Activated naive CD4-positive, alpha-beta T cell treated with anti-CD3 and anti-CD28 coated beads for 36 hours (primary cell): ENCODE results near the gene CORO2B. TPM values are rescaled to one million over a fixed set of nuclear protein-coding genes. Genes with fewer than 3 reads are reported as not detected.

Experiments
- CTCF ChIA-PET: fragments of 350-600 bp; sonication (Branson Sonifier 250); formaldehyde crosslinking; loops from one replicate; lab custom pipeline; 2021; ENCODE audit warnings: antibody characterized with exemption; lab: Charles Lee
- DNase-seq: peaks from one replicate; pipeline ENCODE4 v3.0.0-alpha.2; 2020
- H3K27ac Mint-ChIP-seq: one replicate; pipeline ENCODE4 v1.8.0; 2021; ENCODE audit warnings: mild to moderate bottlenecking, mixed read lengths
- H3K27me3 Mint-ChIP-seq: one replicate; pipeline ENCODE4 v1.8.0; 2021; ENCODE audit warnings: low read depth, mixed read lengths
- H3K36me3 Mint-ChIP-seq: one replicate; pipeline ENCODE4 v1.8.0; 2021; ENCODE audit warnings: low read depth, mixed read lengths
- H3K4me1 Mint-ChIP-seq: one replicate; pipeline ENCODE4 v1.8.0; 2021; ENCODE audit warnings: low read depth, mixed read lengths
- H3K4me3 Mint-ChIP-seq: one replicate; pipeline ENCODE4 v1.8.0; 2021; ENCODE audit warnings: mild to moderate bottlenecking, moderate library complexity, mixed read lengths
- H3K9me3 Mint-ChIP-seq: one replicate; pipeline ENCODE4 v1.8.0; 2021; ENCODE audit warnings: mixed read lengths
- intact Hi-C: fragments of 100-400 bp; cut with micrococcal nuclease; formaldehyde crosslinking; loops from one replicate; pipeline ENCODE4 v1.15.1; 2023
- total RNA-seq, 2 experiments: library from RNA; stranded (reverse); gene quantifications; one replicate each; pipeline ENCODE4 v1.2.3, GENCODE V29; 2021

Gene CORO2B
- total RNA-seq, 2 experiments from 2014 or later, result not detected

DNA sequence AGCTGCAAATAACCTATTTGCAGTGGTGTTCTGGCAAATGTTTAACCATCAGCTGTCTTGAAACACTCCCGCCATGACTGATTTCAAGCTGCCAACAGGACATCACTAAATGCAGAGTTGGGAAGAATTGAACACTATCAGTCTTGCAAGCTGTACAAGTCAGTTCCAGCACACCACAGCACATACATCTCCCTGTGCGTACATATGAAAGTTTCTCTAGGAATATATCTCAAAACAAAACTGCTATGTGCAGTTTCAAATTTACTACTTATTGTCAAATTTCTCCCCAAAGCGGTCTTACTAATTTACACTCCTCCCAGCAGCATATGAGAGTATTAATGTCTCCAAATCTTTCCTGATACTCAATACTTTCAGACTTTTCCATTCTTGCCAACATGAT, 30.4 kb upstream of the CORO2B start:
- Mint-ChIP-seq H3K27me3 (peaks cover 28% of the 10 kb centered on the region), H3K4me3 (no peak overlapping the region), H3K36me3 (no peaks in the 10 kb centered on the region), H3K4me1 (peaks cover 6% of the 10 kb centered on the region), H3K9me3 (no peaks in the 10 kb centered on the region), H3K27ac (no peak overlapping the region)
- CTCF ChIA-PET, result interaction anchor here (0.6 to 11.2 kb wide), 8 partner anchors 8 to 376 kb away, joined by 3 to 184 read pairs (median 19); no protein-coding TSS in a partner anchor
- intact Hi-C loops, result no loop called here
- no peak for DNase-seq

DNA sequence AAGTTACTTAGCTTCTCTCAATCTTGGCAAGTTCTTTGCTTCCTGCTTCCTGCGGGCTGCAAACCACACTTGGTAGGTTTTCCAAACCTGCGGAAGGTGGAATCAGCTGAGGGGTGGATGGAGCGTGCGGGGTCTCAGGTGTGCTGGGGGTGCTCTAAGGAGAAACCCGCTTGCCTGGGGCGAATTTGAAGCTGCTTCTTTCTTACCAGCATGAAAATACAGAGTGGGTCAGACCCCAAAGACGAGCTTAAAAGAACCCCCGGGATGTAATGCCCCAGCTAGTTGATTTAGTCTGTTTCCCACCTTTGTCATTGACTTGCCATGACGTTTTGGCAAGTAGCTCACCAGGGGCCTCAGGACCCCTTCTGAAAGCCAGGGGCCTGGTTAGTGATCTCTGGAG, 28.8 kb upstream of the CORO2B start:
- no peak for DNase-seq
- no peaks in the 10 kb centered on the region for H3K36me3 Mint-ChIP-seq
- H3K4me1 Mint-ChIP-seq, result peaks cover 6% of the 10 kb centered on the region
- H3K4me3 Mint-ChIP-seq, result no peak overlapping the region
- CTCF ChIA-PET, result interaction anchor here (0.6 to 11.2 kb wide), 41 partner anchors 10 to 420 kb away, joined by 3 to 184 read pairs (median 4); no protein-coding TSS in a partner anchor
- H3K9me3 Mint-ChIP-seq, result no peaks in the 10 kb centered on the region
- H3K27ac Mint-ChIP-seq, result no peak overlapping the region
- H3K27me3 Mint-ChIP-seq, result peaks cover 30% of the 10 kb centered on the region
- intact Hi-C loops, result loop anchor here (1.0 to 5.0 kb wide), 4 partner anchors 243 to 375 kb away; no protein-coding TSS in a partner anchor

GRCh38 chr15:68550498-68551295, 28.1 kb upstream of the CORO2B start:
- peaks cover 6% of the 10 kb centered on the region for H3K4me1 Mint-ChIP-seq
- H3K27me3 Mint-ChIP-seq, result peaks cover 33% of the 10 kb centered on the region
- intact Hi-C loops, result loop anchor here (1.0 to 5.0 kb wide), 4 partner anchors 243 to 374 kb away; no protein-coding TSS in a partner anchor
- no peaks in the 10 kb centered on the region for H3K36me3 Mint-ChIP-seq
- no peaks in the 10 kb centered on the region for H3K9me3 Mint-ChIP-seq
- CTCF ChIA-PET, result interaction anchor here (0.6 to 11.2 kb wide), 41 partner anchors 9 to 374 kb away, joined by 3 to 184 read pairs (median 4); no protein-coding TSS in a partner anchor
- DNase-seq, result peak; percentile 88
- no peak overlapping the region for H3K4me3 Mint-ChIP-seq
- H3K27ac Mint-ChIP-seq, result no peak overlapping the region

GRCh38 chr15:68551296-68551635, 27.5 kb upstream of the CORO2B start:
- no peak overlapping the region for H3K27ac Mint-ChIP-seq
- CTCF ChIA-PET, result interaction anchor here (0.6 to 11.2 kb wide), 5 partner anchors 47 to 373 kb away, joined by 3 to 184 read pairs (median 7); no protein-coding TSS in a partner anchor
- no peak overlapping the region for H3K4me3 Mint-ChIP-seq
- peaks cover 6% of the 10 kb centered on the region for H3K4me1 Mint-ChIP-seq
- no peaks in the 10 kb centered on the region for H3K9me3 Mint-ChIP-seq
- peaks cover 33% of the 10 kb centered on the region for H3K27me3 Mint-ChIP-seq
- no peak for DNase-seq
- no peaks in the 10 kb centered on the region for H3K36me3 Mint-ChIP-seq
- intact Hi-C loops, result loop anchor here (2.0 to 5.0 kb wide), 3 partner anchors 244 to 374 kb away; no protein-coding TSS in a partner anchor

DNA sequence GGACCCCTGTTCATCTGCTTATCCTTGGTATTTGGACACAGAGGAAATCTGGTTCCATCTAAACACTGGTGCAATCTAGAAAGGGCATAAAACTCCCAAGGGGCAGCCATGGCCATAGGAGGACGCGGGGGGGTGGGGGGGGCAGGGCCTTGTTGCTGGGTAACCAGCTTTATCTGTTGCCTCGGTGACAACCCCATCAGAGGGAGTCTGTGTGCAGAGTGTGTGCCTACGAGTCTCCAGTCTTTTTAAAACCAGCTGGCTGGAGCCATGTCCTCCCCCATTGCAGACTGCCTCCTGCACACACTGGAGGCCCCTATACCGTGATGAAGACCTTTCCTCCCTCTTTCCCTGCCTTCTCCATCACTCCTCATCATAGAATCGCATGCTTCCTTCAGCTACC, 26.4 kb upstream of the CORO2B start:
- CTCF ChIA-PET, result interaction anchor here (6.5 to 11.2 kb wide), 2 partner anchors 122 to 323 kb away, joined by 40 to 184 read pairs; no protein-coding TSS in a partner anchor
- H3K9me3 Mint-ChIP-seq, result no peaks in the 10 kb centered on the region
- H3K4me3 Mint-ChIP-seq, result no peak overlapping the region
- no peaks in the 10 kb centered on the region for H3K36me3 Mint-ChIP-seq
- no peak overlapping the region for H3K27ac Mint-ChIP-seq
- H3K4me1 Mint-ChIP-seq, result peaks cover 6% of the 10 kb centered on the region
- no peak for DNase-seq
- peaks cover 34% of the 10 kb centered on the region for H3K27me3 Mint-ChIP-seq
- intact Hi-C loops, result loop anchor here (5.0 kb wide), 2 partner anchors 245 to 300 kb away; no protein-coding TSS in a partner anchor

- H3K27ac Mint-ChIP-seq, result no peak overlapping the region
- H3K4me3 Mint-ChIP-seq, result no peak overlapping the region
- CTCF ChIA-PET, result interaction anchor here (6.5 to 11.2 kb wide), 2 partner anchors 121 to 323 kb away, joined by 40 to 184 read pairs; no protein-coding TSS in a partner anchor
- H3K27me3 Mint-ChIP-seq, result peaks cover 33% of the 10 kb centered on the region
- H3K4me1 Mint-ChIP-seq, result peaks cover 6% of the 10 kb centered on the region
- DNase-seq, result no peak
- intact Hi-C loops, result loop anchor here (5.0 kb wide), 2 partner anchors 245 to 300 kb away; no protein-coding TSS in a partner anchor
- H3K36me3 Mint-ChIP-seq, result no peaks in the 10 kb centered on the region
- no peaks in the 10 kb centered on the region for H3K9me3 Mint-ChIP-seq
These were observed 26.0 kb upstream of the CORO2B start for GRCh38 chr15:68552773-68553172.

- intact Hi-C loops, result loop anchor here (5.0 kb wide), 2 partner anchors 246 to 301 kb away; no protein-coding TSS in a partner anchor
- CTCF ChIA-PET, result interaction anchor here (0.9 to 11.2 kb wide), 10 partner anchors 12 to 371 kb away, joined by 3 to 184 read pairs (median 4); no protein-coding TSS in a partner anchor
- no peaks in the 10 kb centered on the region for H3K9me3 Mint-ChIP-seq
- no peak overlapping the region for H3K27ac Mint-ChIP-seq
- no peaks in the 10 kb centered on the region for H3K36me3 Mint-ChIP-seq
- H3K4me1 Mint-ChIP-seq, result peaks cover 2% of the 10 kb centered on the region
- H3K27me3 Mint-ChIP-seq, result peaks cover 32% of the 10 kb centered on the region
- DNase-seq, result no peak
- no peak overlapping the region for H3K4me3 Mint-ChIP-seq
These were observed 25.3 kb upstream of the CORO2B start for GRCh38 chr15:68553314-68553993.

GRCh38 chr15:68553994-68554720, 24.6 kb upstream of the CORO2B start:
- peak; percentile 86 for DNase-seq
- intact Hi-C loops, result loop anchor here (1.0 to 5.0 kb wide), 4 partner anchors 120 to 321 kb away; no protein-coding TSS in a partner anchor
- H3K4me3 Mint-ChIP-seq, result no peak overlapping the region
- no peaks in the 10 kb centered on the region for H3K36me3 Mint-ChIP-seq
- H3K27me3 Mint-ChIP-seq, result peaks cover 33% of the 10 kb centered on the region
- H3K9me3 Mint-ChIP-seq, result no peaks in the 10 kb centered on the region
- peaks cover 6% of the 10 kb centered on the region for H3K4me1 Mint-ChIP-seq
- CTCF ChIA-PET, result interaction anchor here (0.7 to 11.2 kb wide), 15 partner anchors 13 to 370 kb away, joined by 3 to 184 read pairs (median 3); no protein-coding TSS in a partner anchor
- no peak overlapping the region for H3K27ac Mint-ChIP-seq

GRCh38 chr15:68554721-68555678, 23.8 kb upstream of the CORO2B start:
- intact Hi-C loops, result loop anchor here (1.0 to 5.0 kb wide), 4 partner anchors 119 to 320 kb away; no protein-coding TSS in a partner anchor
- H3K4me1 Mint-ChIP-seq, result peaks cover 14% of the 10 kb centered on the region
- DNase-seq, result no peak
- peaks cover 38% of the 10 kb centered on the region for H3K27me3 Mint-ChIP-seq
- no peaks in the 10 kb centered on the region for H3K36me3 Mint-ChIP-seq
- H3K9me3 Mint-ChIP-seq, result no peaks in the 10 kb centered on the region
- no peak overlapping the region for H3K4me3 Mint-ChIP-seq
- CTCF ChIA-PET, result interaction anchor here (0.6 to 11.2 kb wide), 16 partner anchors 14 to 370 kb away, joined by 3 to 184 read pairs (median 3); no protein-coding TSS in a partner anchor
- no peak overlapping the region for H3K27ac Mint-ChIP-seq

- CTCF ChIA-PET, result interaction anchor here (0.6 to 11.2 kb wide), 5 partner anchors 14 to 320 kb away, joined by 3 to 184 read pairs (median 9); no protein-coding TSS in a partner anchor
- peaks cover 15% of the 10 kb centered on the region for H3K4me1 Mint-ChIP-seq
- no peak for DNase-seq
- no peaks in the 10 kb centered on the region for H3K36me3 Mint-ChIP-seq
- no peak overlapping the region for H3K27ac Mint-ChIP-seq
- H3K27me3 Mint-ChIP-seq, result peaks cover 36% of the 10 kb centered on the region
- no peak overlapping the region for H3K4me3 Mint-ChIP-seq
- intact Hi-C loops, result no loop called here
- no peaks in the 10 kb centered on the region for H3K9me3 Mint-ChIP-seq
These were observed 23.1 kb upstream of the CORO2B start for GRCh38 chr15:68555679-68556037.
